Bronchial epithelial cell (primary cell): ENCODE data around the gene SUMF1. TPM values are rescaled to one million over a fixed set of nuclear protein-coding genes. Genes with fewer than 3 reads are reported as not detected.

Experiments
- DNase-seq: peaks from one replicate; pipeline ENCODE4 v3.0.0-alpha.2; 2010; ENCODE audit warnings: low read depth
- FAIRE-seq: peaks from 2 replicates; lab custom pipeline; 2011; peaks lifted over from hg19 to GRCh38; lab: Jason Lieb, UNC
- H3K27me3 ChIP-seq: 2 replicates; pipeline ENCODE4 v1.5.1; 2011; ENCODE audit warnings: low read length; ENCODE audit not compliant: control insufficient read depth, insufficient read depth
- H3K36me3 ChIP-seq: 2 replicates; pipeline ENCODE4 v1.5.1; 2011; ENCODE audit warnings: low read length; ENCODE audit not compliant: control insufficient read depth, insufficient read depth
- H3K4me3 ChIP-seq: 2 replicates; pipeline ENCODE4 v1.5.1; 2011; ENCODE audit warnings: mild to moderate bottlenecking, low read depth, low read length, control low read depth
- CTCF ChIP-seq: IDR thresholded peaks from 2 replicates; pipeline ENCODE4 v1.5.1; 2011; ENCODE audit warnings: mild to moderate bottlenecking, moderate library complexity, low read length, control low read depth, inconsistent platforms; ENCODE audit not compliant: insufficient read depth, severe bottlenecking
- total RNA-seq: library from RNA; depleted of rRNA; stranded (reverse); fragments of >200 nt; gene quantifications from 2 replicates; pipeline ENCODE4 v1.2.1, GENCODE V29; 2014

Gene SUMF1
- total RNA-seq, 1 donor from 2014 or later: 44.5 TPM

GRCh38 chr3:4474683-4475490 lies 7.8 kb upstream of the SUMF1 start:
- peak; percentile 66 for DNase-seq
- FAIRE-seq: no peak
- TF ChIP-seq CTCF: no peak
- H3K36me3 ChIP-seq: no peaks in the 10 kb centered on the region
- H3K27me3 ChIP-seq: peaks cover 6% of the 10 kb centered on the region
- H3K4me3 ChIP-seq: no peak overlapping the region

GRCh38 chr3:4472766-4473165 lies 5.7 kb upstream of the SUMF1 start:
- FAIRE-seq: no peak
- no peak overlapping the region for H3K4me3 ChIP-seq
- no peaks in the 10 kb centered on the region for H3K36me3 ChIP-seq
- no peak for TF ChIP-seq CTCF
- peaks cover 6% of the 10 kb centered on the region for H3K27me3 ChIP-seq
- no peak for DNase-seq

GRCh38 chr3:4472312-4472711 lies 5.2 kb upstream of the SUMF1 start:
- no peak for TF ChIP-seq CTCF

GRCh38 chr3:4471907-4472306 lies 4.8 kb upstream of the SUMF1 start:
- H3K27me3 ChIP-seq: peaks cover 3% of the 10 kb centered on the region
- no peak for TF ChIP-seq CTCF
- H3K4me3 ChIP-seq: no peak overlapping the region
- no peaks in the 10 kb centered on the region for H3K36me3 ChIP-seq
- no peak for FAIRE-seq
- DNase-seq: no peak

More at GRCh38 chr3:4472312-4472711, 5.2 kb upstream of the SUMF1 start:
- FAIRE-seq (no peak), DNase-seq (no peak)
- H3K36me3 ChIP-seq: no peaks in the 10 kb centered on the region
- peaks cover 6% of the 10 kb centered on the region for H3K27me3 ChIP-seq
- no peak overlapping the region for H3K4me3 ChIP-seq

GRCh38 chr3:4467522-4467867 lies 426 bp upstream of the SUMF1 start:
- Histone ChIP-seq H3K27me3 (no peaks in the 10 kb centered on the region), H3K4me3 (peak overlapping the region; percentile 57), H3K36me3 (no peaks in the 10 kb centered on the region)
- FAIRE-seq (no peak), DNase-seq (no peak)
- TF ChIP-seq CTCF: no peak

- no peak for TF ChIP-seq CTCF
- FAIRE-seq: no peak
- Histone ChIP-seq H3K36me3 (no peaks in the 10 kb centered on the region), H3K4me3 (no peak overlapping the region), H3K27me3 (no peaks in the 10 kb centered on the region)
- DNase-seq: no peak
These were observed 2.5 kb downstream of the SUMF1 start for GRCh38 chr3:4464576-4464975.
